ENCODE data around the gene DSG3.

Gene DSG3

DNA sequence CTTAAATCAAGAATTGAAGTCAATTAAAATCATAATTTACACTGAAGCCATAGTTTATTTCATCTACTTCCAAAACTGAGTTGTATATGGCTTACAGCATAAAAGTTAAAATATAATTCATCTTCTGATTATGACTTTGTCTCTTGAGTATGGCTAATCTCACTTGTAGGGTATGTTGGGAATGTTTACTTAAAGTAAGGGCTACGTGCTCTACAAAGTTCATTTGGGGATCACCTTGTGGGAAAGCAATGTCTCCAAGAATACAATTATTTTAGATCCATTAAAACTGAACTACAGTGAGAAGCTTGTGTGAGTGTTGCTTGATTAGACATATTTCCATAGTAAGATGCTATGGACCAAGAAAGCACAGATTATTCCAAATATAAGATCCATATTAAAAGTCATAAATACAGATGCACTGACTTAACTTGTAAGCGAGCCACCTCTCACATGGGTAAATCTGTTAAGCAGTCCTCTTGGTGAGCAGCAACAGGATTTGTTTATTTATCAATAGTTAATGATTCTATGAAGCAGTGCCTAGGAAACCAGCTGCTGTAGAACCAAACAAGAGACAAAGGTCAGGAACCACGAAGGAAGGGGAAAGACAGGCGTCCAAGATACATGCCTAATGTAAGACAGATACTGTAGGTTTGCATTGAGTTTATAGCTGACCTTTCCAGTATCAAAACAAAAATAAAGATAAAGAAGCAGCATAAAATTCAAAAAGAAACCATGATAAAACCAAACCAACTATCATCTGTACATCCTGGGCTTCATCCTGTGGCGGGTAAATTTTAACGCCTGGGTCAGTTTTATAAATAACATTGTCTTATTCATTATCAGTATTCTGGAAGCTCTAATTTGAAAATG, 46.1 kb upstream of the DSG3 start:
- H3K27me3 ChIP-seq (ENCODE audit: insufficient read depth, low read length): no peaks in the 10 kb centered on the region
- no peak overlapping the region for H3K27ac ChIP-seq (ENCODE audit: low read depth, low read length, poor library complexity, severe bottlenecking)
- no peaks in the 10 kb centered on the region for H3K4me1 ChIP-seq (ENCODE audit: insufficient read depth, low read length, severe bottlenecking)
- no peaks in the 10 kb centered on the region for H3K36me3 ChIP-seq (ENCODE audit: insufficient read depth, low read length)
- H3F3A ChIP-seq (ENCODE audit: insufficient read depth, low read length): no peaks in the 10 kb centered on the region
- no peak overlapping the region for H3K4me3 ChIP-seq (ENCODE audit: low read depth, low read length, poor library complexity, severe bottlenecking)
- no peaks in the 10 kb centered on the region for H3K9me3 ChIP-seq (ENCODE audit: low read length)
- no peak overlapping the region for H2AFZ ChIP-seq (ENCODE audit: low read length)
- no peaks in the 10 kb centered on the region for H3K9me2 ChIP-seq (ENCODE audit: low read depth, low read length)
- no peak overlapping the region for H3K4me2 ChIP-seq (ENCODE audit: low read length)
- H3K79me2 ChIP-seq (ENCODE audit: insufficient read depth, low read length): no peaks in the 10 kb centered on the region
- no peaks in the 10 kb centered on the region for H4K20me1 ChIP-seq (ENCODE audit: insufficient read depth, low read length)
- TF ChIP-seq EZH2 (IDR thresholded peaks at IDR 0.05; ENCODE audit: borderline replicate concordance, low read length): no peak
- no peak for TF ChIP-seq CTCF (IDR thresholded peaks at IDR 0.05; ENCODE audit: low read length)
- H3K9ac ChIP-seq (ENCODE audit: low read length): no peak overlapping the region

GRCh38 chr18:31402026-31402373, 45.5 kb upstream of the DSG3 start:
- Histone ChIP-seq H3K36me3 (ENCODE audit: insufficient read depth, low read length) (no peaks in the 10 kb centered on the region), H4K20me1 (ENCODE audit: insufficient read depth, low read length) (no peaks in the 10 kb centered on the region), H3K4me1 (ENCODE audit: insufficient read depth, low read length, severe bottlenecking) (no peaks in the 10 kb centered on the region), H3K9me3 (ENCODE audit: low read length) (no peaks in the 10 kb centered on the region), H2AFZ (ENCODE audit: low read length) (no peak overlapping the region), H3K4me2 (ENCODE audit: low read length) (no peak overlapping the region), H3K79me2 (ENCODE audit: insufficient read depth, low read length) (no peaks in the 10 kb centered on the region), H3K9ac (ENCODE audit: low read length) (no peak overlapping the region), H3K4me3 (ENCODE audit: low read depth, low read length, poor library complexity, severe bottlenecking) (no peak overlapping the region), H3K27ac (ENCODE audit: low read depth, low read length, poor library complexity, severe bottlenecking) (no peak overlapping the region), H3F3A (ENCODE audit: insufficient read depth, low read length) (no peaks in the 10 kb centered on the region), H3K27me3 (ENCODE audit: insufficient read depth, low read length) (no peaks in the 10 kb centered on the region), H3K9me2 (ENCODE audit: low read depth, low read length) (no peaks in the 10 kb centered on the region)
- TF ChIP-seq EZH2 (IDR thresholded peaks at IDR 0.05; ENCODE audit: borderline replicate concordance, low read length) (no peak), CTCF (IDR thresholded peaks at IDR 0.05; ENCODE audit: low read length) (no peak)

DNA sequence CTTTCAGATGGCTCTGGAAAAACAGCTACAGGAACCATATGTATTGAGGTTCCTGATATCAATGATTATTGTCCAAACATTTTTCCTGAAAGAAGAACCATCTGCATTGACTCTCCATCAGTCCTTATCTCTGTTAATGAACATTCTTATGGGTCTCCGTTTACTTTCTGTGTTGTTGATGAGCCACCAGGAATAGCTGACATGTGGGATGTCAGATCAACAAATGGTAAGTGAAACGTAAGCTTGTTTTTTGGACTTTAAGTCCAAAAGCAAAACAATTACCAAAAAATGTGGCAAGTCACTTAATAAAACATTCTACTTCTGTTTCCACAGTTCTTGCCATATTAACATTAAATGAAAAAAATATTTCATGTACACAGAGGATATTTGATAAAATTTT, 44.1 kb upstream of the DSG3 start:
- H2AFZ ChIP-seq (ENCODE audit: low read length): no peak overlapping the region
- H3K27ac ChIP-seq (ENCODE audit: low read depth, low read length, poor library complexity, severe bottlenecking): no peak overlapping the region
- no peak for TF ChIP-seq EZH2 (IDR thresholded peaks at IDR 0.05; ENCODE audit: borderline replicate concordance, low read length)
- no peak for TF ChIP-seq CTCF (IDR thresholded peaks at IDR 0.05; ENCODE audit: low read length)
- H3K27me3 ChIP-seq (ENCODE audit: insufficient read depth, low read length): no peaks in the 10 kb centered on the region
- no peak overlapping the region for H3K9ac ChIP-seq (ENCODE audit: low read length)
- H3K36me3 ChIP-seq (ENCODE audit: insufficient read depth, low read length): no peaks in the 10 kb centered on the region
- no peaks in the 10 kb centered on the region for H3K4me1 ChIP-seq (ENCODE audit: insufficient read depth, low read length, severe bottlenecking)
- no peak overlapping the region for H3K4me3 ChIP-seq (ENCODE audit: low read depth, low read length, poor library complexity, severe bottlenecking)
- H4K20me1 ChIP-seq (ENCODE audit: insufficient read depth, low read length): no peaks in the 10 kb centered on the region
- H3K79me2 ChIP-seq (ENCODE audit: insufficient read depth, low read length): no peaks in the 10 kb centered on the region
- no peaks in the 10 kb centered on the region for H3F3A ChIP-seq (ENCODE audit: insufficient read depth, low read length)
- H3K9me2 ChIP-seq (ENCODE audit: low read depth, low read length): no peaks in the 10 kb centered on the region
- H3K9me3 ChIP-seq (ENCODE audit: low read length): no peaks in the 10 kb centered on the region
- H3K4me2 ChIP-seq (ENCODE audit: low read length): no peak overlapping the region

Data from OCI-LY1 (cell line).